K562 (cell line): Measurements from ENCODE around the gene SEPTIN1. TPM values are rescaled to one million over a fixed set of nuclear protein-coding genes. Genes with fewer than 3 reads are reported as not detected.
A peak's percentile ranks its signal among the peaks of the same experiment; 100 is the strongest.

Experiments
- CBX1 ChIP-seq: sonication (generic); IDR thresholded peaks from 2 replicates; pipeline ENCODE4 v1.6.1; 2016; ENCODE audit warnings: antibody characterized with exemption, low read depth, mild to moderate bottlenecking
- CHCHD3 ChIP-seq: fragments of 250-450 bp; sonication (Bioruptor Pico); IDR thresholded peaks from 2 replicates; pipeline ENCODE4 v2.1.2; 2022; ENCODE audit warnings: mild to moderate bottlenecking
- FOXJ2 ChIP-seq: fragments of 200-800 bp; sonication (Bioruptor generic); IDR thresholded peaks from 2 replicates; pipeline ENCODE4 v1.6.1; 2016; ENCODE audit warnings: missing genetic modification characterization, missing compliant biosample characterization
- MED1 ChIP-seq: sonication (generic); formaldehyde crosslinking; IDR thresholded peaks from 2 replicates; pipeline ENCODE4 v1.8.1; 2023; ENCODE audit warnings: missing genetic modification reagents, borderline replicate concordance
- PHF20 ChIP-seq: fragments of 450-650 bp; IDR thresholded peaks from 2 replicates; pipeline ENCODE4 v1.6.1; 2018; ENCODE audit not compliant: partially characterized antibody
- RBM39 ChIP-seq: fragments of 200-400 bp; formaldehyde crosslinking; optimal IDR thresholded peaks from 2 replicates; pipeline ENCODE3; 2018; ENCODE audit warnings: low read depth, low read length
- RFX5 ChIP-seq: IDR thresholded peaks from 2 replicates; pipeline ENCODE4 v1.6.1; 2011; ENCODE audit warnings: low read depth, mild to moderate bottlenecking, improper control_type of control experiment, low read length
- SAFB ChIP-seq: fragments of 200-400 bp; formaldehyde crosslinking; IDR thresholded peaks from 2 replicates; pipeline ENCODE4 v1.6.1; 2017; ENCODE audit warnings: low read depth, low read length, borderline replicate concordance
- SIN3A ChIP-seq, 2 experiments: fragments of 150-350 bp in 1 of 2; IDR thresholded peaks; 2 replicates each; pipeline ENCODE4 v1.6.1; 2011 to 2016; ENCODE audit warnings: borderline replicate concordance in 2 of 2, low read depth in 2 of 2, low read length in 2 of 2, mild to moderate bottlenecking in 2 of 2, moderate library complexity in 2 of 2; ENCODE audit not compliant: control insufficient read depth in 1 of 2
- SIN3B ChIP-seq: fragments of 450-650 bp; IDR thresholded peaks from 2 replicates; pipeline ENCODE4 v1.6.1; 2017; ENCODE audit warnings: low read depth, mild to moderate bottlenecking, moderate library complexity
- SMARCB1 ChIP-seq: IDR thresholded peaks from 2 replicates; pipeline ENCODE4 v1.6.1; 2011; ENCODE audit warnings: improper control_type of control experiment, low read depth; ENCODE audit not compliant: insufficient read length
- TEAD1 ChIP-seq, 2 experiments: fragments of 450-650 bp in 1 of 2; sonication (generic) in 1 of 2; formaldehyde crosslinking; IDR thresholded peaks; 2 replicates each; pipeline versions ENCODE4 v1.4.0 to v1.8.0; 2020 to 2022; ENCODE audit warnings: mild to moderate bottlenecking in 2 of 2, missing genetic modification reagents in 1 of 2
- ZKSCAN3 ChIP-seq: fragments of 250-450 bp; sonication (Bioruptor Pico); IDR thresholded peaks from 2 replicates; pipeline ENCODE4 v1.4.0; 2020
- polyA plus RNA-seq, 8 experiments: library from polyadenylated mRNA; depleted of rRNA in 4 of 8; stranded (reverse) in 5 of 8; unstranded in 3 of 8; fragments of >200 nt; fragmentation: Nextera tagmentation in 2 of 8; fragmentation: Illumina TruSeq in 1 of 8; extraction: Ambion mirVana in 2 of 8; extraction: Trizol in 1 of 8; gene quantifications; 2 replicates each; pipeline versions ENCODE4 v1.2.1 to v1.2.3, GENCODE V29; 2011 to 2014; ENCODE audit warnings: inconsistent platforms in 1 of 8, missing spikeins in 1 of 8
- total RNA-seq, 7 experiments: library from RNA; depleted of rRNA in 6 of 7; stranded (reverse); fragments of >200 nt in 6 of 7; fragmentation: Illumina TruSeq in 2 of 7; extraction: Trizol in 2 of 7; gene quantifications; 2 replicates each; pipeline versions ENCODE4 v1.2.1 to v1.2.3, GENCODE V29; 2011 to 2021; ENCODE audit warnings: low replicate concordance in 1 of 7
- TF ChIP-seq, protein P1 (sequence below), 3 experiments: fragments of 200-800 bp in 1 of 3; sonication (Bioruptor generic) in 1 of 3; sonication (generic) in 1 of 3; formaldehyde crosslinking in 1 of 3; IDR thresholded peaks; 2 replicates each; pipeline versions ENCODE4 v1.6.1 to v1.8.0; 2016 to 2022; ENCODE audit warnings: mild to moderate bottlenecking in 2 of 3, missing compliant biosample characterization in 2 of 3, missing genetic modification characterization in 2 of 3, missing genetic modification reagents in 1 of 3
- TF ChIP-seq, protein P2 (sequence below): fragments of 450-650 bp; IDR thresholded peaks from 2 replicates; pipeline ENCODE4 v1.6.1; 2016; ENCODE audit warnings: low read depth
- TF ChIP-seq, protein P3 (sequence below): fragments of 450-650 bp; IDR thresholded peaks from 2 replicates; pipeline ENCODE4 v1.6.1; 2016
- TF ChIP-seq, protein P4 (sequence below): fragments of 250-450 bp; sonication (Bioruptor Pico); IDR thresholded peaks from 2 replicates; pipeline ENCODE4 v1.5.0; 2021

Gene SEPTIN1
- total and polyA plus RNA-seq, 9 of the 15 experiments (the other 6 are each of a cell fraction or from before 2014, with no cell fraction given): 0.23 to 5.6 (median 1.7) TPM; not detected in 1

DNA sequence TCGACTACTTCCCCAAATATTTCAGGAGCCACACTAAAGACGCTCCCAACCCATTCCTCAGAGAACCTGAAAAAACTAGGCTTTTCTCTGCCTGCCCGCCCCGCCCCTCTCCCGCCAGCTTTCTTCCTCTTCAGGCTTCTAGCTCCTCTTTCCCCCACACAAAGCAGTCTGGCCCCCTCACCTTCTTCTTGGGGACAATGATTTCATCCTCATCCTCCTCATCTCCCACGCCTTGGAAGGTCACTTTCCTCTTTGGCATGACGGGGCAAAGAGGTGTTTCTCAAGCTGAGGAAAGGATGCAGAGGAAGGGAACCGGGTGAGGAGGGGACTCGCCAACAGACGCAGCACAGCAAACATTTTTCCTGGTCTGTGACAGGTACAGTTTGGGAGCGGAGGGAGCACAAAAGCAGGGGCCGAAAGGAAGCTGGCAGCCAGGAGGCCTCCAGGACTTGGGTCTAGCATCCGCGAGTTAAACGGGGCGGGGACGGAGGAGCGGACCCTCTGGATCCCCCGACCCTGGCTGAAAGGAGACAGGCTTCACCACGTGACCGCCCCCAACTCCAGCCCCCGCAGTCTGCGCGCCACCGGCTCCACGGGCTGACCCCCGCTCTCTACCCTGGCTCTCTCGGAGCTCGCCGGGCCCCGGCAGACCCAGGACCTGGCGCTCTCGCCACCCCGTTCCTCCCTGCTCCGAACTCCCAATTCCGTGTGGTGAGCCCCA is 27.8 kb downstream of the SEPTIN1 start (continued):
- TF ChIP-seq, protein P1, sequence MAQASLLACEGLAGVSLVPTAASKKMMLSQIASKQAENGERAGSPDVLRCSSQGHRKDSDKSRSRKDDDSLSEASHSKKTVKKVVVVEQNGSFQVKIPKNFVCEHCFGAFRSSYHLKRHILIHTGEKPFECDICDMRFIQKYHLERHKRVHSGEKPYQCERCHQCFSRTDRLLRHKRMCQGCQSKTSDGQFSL (CRISPR knock-in tag; IDR thresholded peaks at IDR 0.05): no peak
- TF ChIP-seq, protein P1 (tag; IDR thresholded peaks at IDR 0.05): no peak
- TF ChIP-seq RBM39: no peak
- no peak for TF ChIP-seq SAFB
- TF ChIP-seq SMARCB1: no peak
- TF ChIP-seq PHF20: no peak
- TF ChIP-seq MED1 (CRISPR knock-in tag): 0 out of 2 replicates have a peak, but pooled peaks have one; percentile 80
- no peak for TF ChIP-seq FOXJ2
- peak in 1 of 2 experiments; percentile 56; a peak in 1 of 4 replicates for TF ChIP-seq SIN3A (IDR thresholded peaks at IDR 0.05; ENCODE audit: borderline replicate concordance in 2 of 2, control insufficient read depth in 1 of 2, low read depth in 2 of 2, low read length in 2 of 2)
- TF ChIP-seq, protein P2, sequence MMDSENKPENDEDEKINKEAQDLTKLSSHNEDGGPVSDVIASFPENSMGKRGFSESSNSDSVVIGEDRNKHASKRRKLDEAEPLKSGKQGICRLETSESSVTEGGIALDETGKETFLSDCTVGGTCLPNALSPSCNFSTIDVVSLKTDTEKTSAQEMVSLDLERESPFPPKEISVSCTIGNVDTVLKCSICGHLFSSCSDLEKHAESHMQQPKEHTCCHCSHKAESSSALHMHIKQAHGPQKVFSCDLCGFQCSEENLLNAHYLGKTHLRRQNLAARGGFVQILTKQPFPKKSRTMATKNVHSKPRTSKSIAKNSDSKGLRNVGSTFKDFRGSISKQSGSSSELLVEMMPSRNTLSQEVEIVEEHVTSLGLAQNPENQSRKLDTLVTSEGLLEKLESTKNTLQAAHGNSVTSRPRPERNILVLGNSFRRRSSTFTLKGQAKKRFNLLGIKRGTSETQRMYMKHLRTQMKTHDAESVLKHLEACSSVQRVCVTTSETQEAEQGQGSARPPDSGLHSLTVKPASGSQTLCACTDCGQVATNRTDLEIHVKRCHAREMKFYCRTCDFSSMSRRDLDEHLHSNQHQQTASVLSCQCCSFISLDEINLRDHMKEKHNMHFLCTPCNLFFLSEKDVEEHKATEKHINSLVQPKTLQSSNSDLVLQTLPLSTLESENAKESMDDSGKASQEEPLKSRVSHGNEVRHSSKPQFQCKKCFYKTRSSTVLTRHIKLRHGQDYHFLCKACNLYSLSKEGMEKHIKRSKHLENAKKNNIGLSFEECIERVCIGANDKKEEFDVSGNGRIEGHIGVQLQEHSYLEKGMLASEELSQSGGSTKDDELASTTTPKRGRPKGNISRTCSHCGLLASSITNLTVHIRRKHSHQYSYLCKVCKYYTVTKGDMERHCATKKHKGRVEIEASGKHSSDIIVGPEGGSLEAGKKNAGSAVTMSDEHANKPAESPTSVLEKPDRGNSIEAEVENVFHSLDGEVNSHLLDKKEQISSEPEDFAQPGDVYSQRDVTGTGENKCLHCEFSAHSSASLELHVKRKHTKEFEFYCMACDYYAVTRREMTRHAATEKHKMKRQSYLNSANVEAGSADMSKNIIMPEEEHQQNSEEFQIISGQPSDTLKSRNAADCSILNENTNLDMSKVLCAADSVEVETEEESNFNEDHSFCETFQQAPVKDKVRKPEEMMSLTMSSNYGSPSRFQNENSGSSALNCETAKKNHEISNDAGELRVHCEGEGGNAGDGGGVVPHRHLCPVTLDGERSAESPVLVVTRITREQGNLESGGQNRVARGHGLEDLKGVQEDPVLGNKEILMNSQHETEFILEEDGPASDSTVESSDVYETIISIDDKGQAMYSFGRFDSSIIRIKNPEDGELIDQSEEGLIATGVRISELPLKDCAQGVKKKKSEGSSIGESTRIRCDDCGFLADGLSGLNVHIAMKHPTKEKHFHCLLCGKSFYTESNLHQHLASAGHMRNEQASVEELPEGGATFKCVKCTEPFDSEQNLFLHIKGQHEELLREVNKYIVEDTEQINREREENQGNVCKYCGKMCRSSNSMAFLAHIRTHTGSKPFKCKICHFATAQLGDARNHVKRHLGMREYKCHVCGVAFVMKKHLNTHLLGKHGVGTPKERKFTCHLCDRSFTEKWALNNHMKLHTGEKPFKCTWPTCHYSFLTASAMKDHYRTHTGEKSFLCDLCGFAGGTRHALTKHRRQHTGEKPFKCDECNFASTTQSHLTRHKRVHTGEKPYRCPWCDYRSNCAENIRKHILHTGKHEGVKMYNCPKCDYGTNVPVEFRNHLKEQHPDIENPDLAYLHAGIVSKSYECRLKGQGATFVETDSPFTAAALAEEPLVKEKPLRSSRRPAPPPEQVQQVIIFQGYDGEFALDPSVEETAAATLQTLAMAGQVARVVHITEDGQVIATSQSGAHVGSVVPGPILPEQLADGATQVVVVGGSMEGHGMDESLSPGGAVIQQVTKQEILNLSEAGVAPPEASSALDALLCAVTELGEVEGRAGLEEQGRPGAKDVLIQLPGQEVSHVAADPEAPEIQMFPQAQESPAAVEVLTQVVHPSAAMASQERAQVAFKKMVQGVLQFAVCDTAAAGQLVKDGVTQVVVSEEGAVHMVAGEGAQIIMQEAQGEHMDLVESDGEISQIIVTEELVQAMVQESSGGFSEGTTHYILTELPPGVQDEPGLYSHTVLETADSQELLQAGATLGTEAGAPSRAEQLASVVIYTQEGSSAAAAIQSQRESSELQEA: no peak
- TF ChIP-seq, protein P3, sequence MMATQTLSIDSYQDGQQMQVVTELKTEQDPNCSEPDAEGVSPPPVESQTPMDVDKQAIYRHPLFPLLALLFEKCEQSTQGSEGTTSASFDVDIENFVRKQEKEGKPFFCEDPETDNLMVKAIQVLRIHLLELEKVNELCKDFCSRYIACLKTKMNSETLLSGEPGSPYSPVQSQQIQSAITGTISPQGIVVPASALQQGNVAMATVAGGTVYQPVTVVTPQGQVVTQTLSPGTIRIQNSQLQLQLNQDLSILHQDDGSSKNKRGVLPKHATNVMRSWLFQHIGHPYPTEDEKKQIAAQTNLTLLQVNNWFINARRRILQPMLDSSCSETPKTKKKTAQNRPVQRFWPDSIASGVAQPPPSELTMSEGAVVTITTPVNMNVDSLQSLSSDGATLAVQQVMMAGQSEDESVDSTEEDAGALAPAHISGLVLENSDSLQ: no peak
- no peak for TF ChIP-seq RFX5
- TF ChIP-seq ZKSCAN3 (CRISPR knock-in tag): no peak
- TF ChIP-seq TEAD1 (CRISPR knock-in tag; IDR thresholded peaks at IDR 0.05): no peak
- TF ChIP-seq, protein P4, sequence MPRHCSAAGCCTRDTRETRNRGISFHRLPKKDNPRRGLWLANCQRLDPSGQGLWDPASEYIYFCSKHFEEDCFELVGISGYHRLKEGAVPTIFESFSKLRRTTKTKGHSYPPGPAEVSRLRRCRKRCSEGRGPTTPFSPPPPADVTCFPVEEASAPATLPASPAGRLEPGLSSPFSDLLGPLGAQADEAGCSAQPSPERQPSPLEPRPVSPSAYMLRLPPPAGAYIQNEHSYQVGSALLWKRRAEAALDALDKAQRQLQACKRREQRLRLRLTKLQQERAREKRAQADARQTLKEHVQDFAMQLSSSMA (CRISPR knock-in tag): no peak
- no peak for TF ChIP-seq CHCHD3 (CRISPR knock-in tag)
- TF ChIP-seq SIN3B: no peak
- no peak for TF ChIP-seq CBX1
